Body of pancreas (tissue), 4 donors: Measurements from ENCODE around the gene AKR1C2.

Experiments
- POLR2A ChIP-seq, 3 donors: fragments of 450-650 bp; IDR thresholded peaks; one replicate each; pipeline ENCODE4 v1.6.1; 2016; ENCODE audit warnings: antibody characterized with exemption in 3 of 3, mild to moderate bottlenecking in 2 of 3
- TF ChIP-seq, protein P1 (sequence below), 7 experiments: fragments of 450-650 bp in 4 of 7; fragments of 200-600 bp in 3 of 7; sonication (generic) in 3 of 7; IDR thresholded peaks; one replicate each; pipeline ENCODE4 v1.5.1; 2016 to 2019; ENCODE audit warnings: antibody characterized with exemption in 7 of 7

DNA sequence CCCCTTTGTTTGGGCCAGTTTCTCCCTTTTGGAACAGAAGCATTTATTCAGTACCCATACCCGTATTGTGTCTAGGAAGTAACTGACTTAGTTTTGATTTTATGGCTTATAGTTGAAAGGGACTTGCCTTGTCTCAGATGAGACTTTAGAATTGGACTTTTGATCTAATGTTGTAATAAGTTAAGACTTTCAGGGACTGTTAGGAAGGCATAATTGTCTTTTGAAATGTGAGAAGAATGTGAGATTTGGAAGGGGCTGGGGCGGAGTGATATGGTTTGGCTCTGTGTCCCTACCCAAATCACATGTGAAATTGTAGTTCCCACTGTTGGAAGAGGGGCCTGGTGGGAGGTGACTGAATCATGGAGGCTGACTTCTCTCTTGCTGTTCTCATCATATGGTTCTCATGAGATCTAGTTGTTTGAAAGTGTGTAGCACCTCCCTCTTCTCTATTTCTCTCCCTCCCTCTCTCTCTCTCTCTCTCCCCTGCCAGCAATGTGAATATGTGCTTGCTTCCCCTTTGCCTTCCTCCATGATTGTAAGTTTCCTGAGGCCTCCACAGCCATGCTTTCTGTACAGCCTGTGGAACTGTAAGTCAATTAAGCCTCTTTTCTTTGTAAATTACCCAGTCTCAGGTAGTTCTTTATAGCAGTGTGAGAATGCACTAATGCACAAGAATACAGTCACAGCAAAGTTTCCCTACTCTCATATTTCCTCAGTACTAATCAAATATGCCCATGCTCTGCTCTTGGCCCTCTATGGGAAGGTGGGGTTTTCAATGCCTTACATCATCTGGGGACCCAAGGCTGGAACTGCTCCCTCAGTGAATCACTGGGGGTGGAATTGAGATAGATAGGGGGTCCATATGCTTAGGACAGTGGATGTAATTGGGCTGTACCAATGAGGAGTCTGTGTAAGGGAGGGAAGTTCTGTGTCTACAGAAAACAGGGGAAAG lies 57.6 kb downstream of the AKR1C2 start:
- TF ChIP-seq, protein P1, sequence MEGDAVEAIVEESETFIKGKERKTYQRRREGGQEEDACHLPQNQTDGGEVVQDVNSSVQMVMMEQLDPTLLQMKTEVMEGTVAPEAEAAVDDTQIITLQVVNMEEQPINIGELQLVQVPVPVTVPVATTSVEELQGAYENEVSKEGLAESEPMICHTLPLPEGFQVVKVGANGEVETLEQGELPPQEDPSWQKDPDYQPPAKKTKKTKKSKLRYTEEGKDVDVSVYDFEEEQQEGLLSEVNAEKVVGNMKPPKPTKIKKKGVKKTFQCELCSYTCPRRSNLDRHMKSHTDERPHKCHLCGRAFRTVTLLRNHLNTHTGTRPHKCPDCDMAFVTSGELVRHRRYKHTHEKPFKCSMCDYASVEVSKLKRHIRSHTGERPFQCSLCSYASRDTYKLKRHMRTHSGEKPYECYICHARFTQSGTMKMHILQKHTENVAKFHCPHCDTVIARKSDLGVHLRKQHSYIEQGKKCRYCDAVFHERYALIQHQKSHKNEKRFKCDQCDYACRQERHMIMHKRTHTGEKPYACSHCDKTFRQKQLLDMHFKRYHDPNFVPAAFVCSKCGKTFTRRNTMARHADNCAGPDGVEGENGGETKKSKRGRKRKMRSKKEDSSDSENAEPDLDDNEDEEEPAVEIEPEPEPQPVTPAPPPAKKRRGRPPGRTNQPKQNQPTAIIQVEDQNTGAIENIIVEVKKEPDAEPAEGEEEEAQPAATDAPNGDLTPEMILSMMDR (IDR thresholded peaks at IDR 0.05) = no peak
- no peak for TF ChIP-seq POLR2A (IDR thresholded peaks at IDR 0.05)
